ENCODE data around the gene SEPTIN1. TPM values are rescaled to one million over a fixed set of nuclear protein-coding genes. Genes with fewer than 3 reads are reported as not detected.
A peak's percentile ranks its signal among the peaks of the same experiment; 100 is the strongest.

The SEPTIN1 gene
- total RNA-seq, 3 donors from 2014 or later (not counting 1 experiment from before 2014, with no cell fraction given) = 196 to 210 (median 205) TPM

GRCh38 chr16:30368122-30368791, 14.1 kb downstream of the SEPTIN1 start:
- Mint-ChIP-seq H3K4me3 (peak overlapping the region; percentile 93), H3K27ac (peak overlapping the region; percentile 80 to 88), H3K4me1 (peaks cover 58 to 66% of the 10 kb centered on the region in 2 donors), H3K9me3 (no peaks in the 10 kb centered on the region), H3K27me3 (ENCODE audit: low read depth in 2 of 2) (peaks cover 0 to 3% of the 10 kb centered on the region in 2 donors), H3K36me3 (peaks cover 3% of the 10 kb centered on the region)
- H3K9me3 ChIP-seq (ENCODE audit: control insufficient read depth, insufficient read depth, low read length) = no peaks in the 10 kb centered on the region
- peaks cover 35% of the 10 kb centered on the region for H3K4me1 ChIP-seq (ENCODE audit: control insufficient read depth, insufficient read depth, low read length)
- 16% methylated on average over 5 of the region's 8 CpGs for WGBS (ENCODE audit: insufficient coverage)
- DNase-seq (peak in 1 of 2 donors; percentile 19), ATAC-seq (no peak)
- no peaks in the 10 kb centered on the region for H3K27me3 ChIP-seq (ENCODE audit: control insufficient read depth, insufficient read depth, low read length)
- peak overlapping the region; percentile 64 for H3K4me3 ChIP-seq (ENCODE audit: low read length)
- no peak overlapping the region for H3K27ac ChIP-seq (ENCODE audit: low read length)
- no peak for TF ChIP-seq CTCF (IDR thresholded peaks at IDR 0.05)
- intact Hi-C loops (cut with micrococcal nuclease) = no loop called here
- peaks cover 17% of the 10 kb centered on the region for H3K36me3 ChIP-seq (ENCODE audit: control insufficient read depth, insufficient read depth, low read length)

- ATAC-seq (no peak), DNase-seq (peak in 1 of 2 donors; percentile 3)
- H3K9me3 ChIP-seq (ENCODE audit: control insufficient read depth, insufficient read depth, low read length) = no peaks in the 10 kb centered on the region
- H3K27ac ChIP-seq (ENCODE audit: low read length) = no peak overlapping the region
- H3K36me3 ChIP-seq (ENCODE audit: control insufficient read depth, insufficient read depth, low read length) = peaks cover 22% of the 10 kb centered on the region
- peaks cover 11% of the 10 kb centered on the region for H3K36me3 Mint-ChIP-seq
- peaks cover 35% of the 10 kb centered on the region for H3K4me1 ChIP-seq (ENCODE audit: control insufficient read depth, insufficient read depth, low read length)
- H3K4me1 Mint-ChIP-seq = peaks cover 63 to 65% of the 10 kb centered on the region in 2 donors
- 87% methylated on average over 10 of the region's 10 CpGs for WGBS (ENCODE audit: insufficient coverage)
- peaks cover 0 to 3% of the 10 kb centered on the region in 2 donors for H3K27me3 Mint-ChIP-seq (ENCODE audit: low read depth in 2 of 2)
- TF ChIP-seq CTCF (IDR thresholded peaks at IDR 0.05) = no peak
- peak overlapping the region; percentile 80 to 88 for H3K27ac Mint-ChIP-seq
- H3K27me3 ChIP-seq (ENCODE audit: control insufficient read depth, insufficient read depth, low read length) = no peaks in the 10 kb centered on the region
- no peak overlapping the region for H3K4me3 ChIP-seq (ENCODE audit: low read length)
- peak overlapping the region; percentile 93 for H3K4me3 Mint-ChIP-seq
- intact Hi-C loops (cut with micrococcal nuclease) = no loop called here
- no peaks in the 10 kb centered on the region for H3K9me3 Mint-ChIP-seq
Measured at GRCh38 chr16:30367349-30368009, 14.9 kb downstream of the SEPTIN1 start.

GRCh38 chr16:30366511-30366910, 15.8 kb downstream of the SEPTIN1 start:
- DNase-seq = no peak
- H3K4me3 Mint-ChIP-seq = peak overlapping the region; percentile 93
- peak overlapping the region; percentile 80 to 88 for H3K27ac Mint-ChIP-seq
- no peak overlapping the region for H3K4me3 ChIP-seq (ENCODE audit: low read length)
- 91% methylated on average over 4 of the region's 4 CpGs for WGBS (ENCODE audit: insufficient coverage)
- peaks cover 30% of the 10 kb centered on the region for H3K4me1 ChIP-seq (ENCODE audit: control insufficient read depth, insufficient read depth, low read length)
- no peak overlapping the region for H3K27ac ChIP-seq (ENCODE audit: low read length)
- ATAC-seq = no peak
- H3K9me3 Mint-ChIP-seq = no peaks in the 10 kb centered on the region
- intact Hi-C loops (cut with micrococcal nuclease) = no loop called here
- H3K27me3 Mint-ChIP-seq (ENCODE audit: low read depth in 2 of 2) = peaks cover 0 to 3% of the 10 kb centered on the region in 2 donors
- TF ChIP-seq CTCF (IDR thresholded peaks at IDR 0.05) = no peak
- peaks cover 15% of the 10 kb centered on the region for H3K36me3 Mint-ChIP-seq
- H3K4me1 Mint-ChIP-seq = peaks cover 58 to 61% of the 10 kb centered on the region in 2 donors
- H3K27me3 ChIP-seq (ENCODE audit: control insufficient read depth, insufficient read depth, low read length) = no peaks in the 10 kb centered on the region
- no peaks in the 10 kb centered on the region for H3K9me3 ChIP-seq (ENCODE audit: control insufficient read depth, insufficient read depth, low read length)
- H3K36me3 ChIP-seq (ENCODE audit: control insufficient read depth, insufficient read depth, low read length) = peaks cover 26% of the 10 kb centered on the region
